GM18873 (cell line): Measurements from ENCODE around the gene RGL1.

Experiments used
- ATAC-seq: cut with Tn5 transposase; IDR thresholded peaks from one replicate; pipeline ENCODE4 v1.9.1; 2021; ENCODE audit warnings: mild to moderate bottlenecking, moderate library complexity, moderate number of reproducible peaks; ENCODE audit not compliant: unreplicated experiment, low FRiP score

The RGL1 gene

GRCh38 chr1:183859119-183859518, 54.2 kb downstream of the RGL1 start:
- no peak for ATAC-seq

- no peak for ATAC-seq
Observed at GRCh38 chr1:183859831-183860230, 54.9 kb downstream of the RGL1 start.

GRCh38 chr1:183862967-183863366, 58.0 kb downstream of the RGL1 start:
- no peak for ATAC-seq

- ATAC-seq = no peak
Observed at GRCh38 chr1:183863852-183864251, 58.9 kb downstream of the RGL1 start.

GRCh38 chr1:183864611-183865010, 59.7 kb downstream of the RGL1 start:
- no peak for ATAC-seq

GRCh38 chr1:183869230-183869629, 64.3 kb downstream of the RGL1 start:
- no peak for ATAC-seq

- no peak for ATAC-seq
Observed at GRCh38 chr1:183869664-183870063, 64.7 kb downstream of the RGL1 start.

GRCh38 chr1:183870351-183871077, 65.6 kb downstream of the RGL1 start:
- ATAC-seq = no peak

GRCh38 chr1:183871142-183871541, 66.2 kb downstream of the RGL1 start:
- no peak for ATAC-seq

GRCh38 chr1:183871601-183872000, 66.7 kb downstream of the RGL1 start:
- ATAC-seq = no peak

- ATAC-seq = no peak
Observed at GRCh38 chr1:183872403-183872802, 67.5 kb downstream of the RGL1 start.

- ATAC-seq = no peak
Observed at GRCh38 chr1:183873642-183874041, 68.7 kb downstream of the RGL1 start.

- ATAC-seq = no peak
Observed at GRCh38 chr1:183876309-183876708, 71.4 kb downstream of the RGL1 start.

- no peak for ATAC-seq
Observed at GRCh38 chr1:183877053-183877720, 72.3 kb downstream of the RGL1 start.

GRCh38 chr1:183879494-183879893, 74.6 kb downstream of the RGL1 start:
- ATAC-seq = no peak

GRCh38 chr1:183879966-183880365, 75.0 kb downstream of the RGL1 start:
- no peak for ATAC-seq

GRCh38 chr1:183880531-183881243, 75.8 kb downstream of the RGL1 start:
- ATAC-seq = no peak

- no peak for ATAC-seq
Observed at GRCh38 chr1:183881387-183882131, 76.6 kb downstream of the RGL1 start.

- ATAC-seq = no peak
Observed at GRCh38 chr1:183882335-183883167, 77.6 kb downstream of the RGL1 start.

GRCh38 chr1:183883623-183884022, 78.7 kb downstream of the RGL1 start:
- ATAC-seq = no peak
